Measurements from ENCODE around the gene HES1.
"Not testable (repeated sequence)": the region's sequence is repeated elsewhere in the genome, so short reads cannot be mapped to it uniquely, and the experiment has no call there.

The HES1 gene

DNA sequence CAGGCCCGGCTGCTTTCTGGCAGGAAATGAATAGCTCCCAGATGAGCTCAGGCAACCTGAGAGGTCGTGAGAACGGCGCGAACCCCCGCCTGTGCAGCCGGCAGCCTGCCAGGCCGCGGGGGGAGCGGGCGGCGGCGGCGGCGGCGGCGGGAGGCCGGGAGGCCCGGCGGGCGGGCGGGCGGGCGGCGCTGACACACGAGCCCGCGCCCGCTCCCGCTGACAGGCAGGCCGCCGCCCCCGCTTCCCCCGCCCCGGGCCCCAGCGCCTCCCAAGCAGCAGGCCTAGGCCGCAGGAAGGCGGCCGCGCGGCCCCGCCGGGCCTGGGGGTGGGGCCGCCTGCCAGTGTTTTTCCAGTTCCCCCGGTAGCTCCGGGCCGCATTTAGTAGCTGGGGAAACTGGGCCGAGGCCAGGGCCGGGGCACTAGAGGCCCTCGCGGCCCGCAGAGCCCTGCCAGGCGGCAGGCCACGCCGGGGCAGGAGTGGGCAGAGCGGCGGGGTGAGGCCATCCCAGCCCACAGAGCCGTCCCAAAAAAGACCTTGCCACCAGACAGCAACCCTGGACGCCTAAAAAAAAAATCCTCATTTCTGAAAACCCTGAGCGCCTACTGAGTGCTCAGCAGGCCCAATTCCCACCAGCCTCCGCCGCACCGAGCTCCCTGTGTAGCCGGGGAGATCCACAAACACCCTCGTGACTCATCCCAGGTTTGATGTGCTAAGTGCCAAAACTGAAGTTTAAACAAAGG lies 5.6 kb downstream of the HES1 start:
- no peak for DNase-seq (ENCODE audit: low read depth)

DNA sequence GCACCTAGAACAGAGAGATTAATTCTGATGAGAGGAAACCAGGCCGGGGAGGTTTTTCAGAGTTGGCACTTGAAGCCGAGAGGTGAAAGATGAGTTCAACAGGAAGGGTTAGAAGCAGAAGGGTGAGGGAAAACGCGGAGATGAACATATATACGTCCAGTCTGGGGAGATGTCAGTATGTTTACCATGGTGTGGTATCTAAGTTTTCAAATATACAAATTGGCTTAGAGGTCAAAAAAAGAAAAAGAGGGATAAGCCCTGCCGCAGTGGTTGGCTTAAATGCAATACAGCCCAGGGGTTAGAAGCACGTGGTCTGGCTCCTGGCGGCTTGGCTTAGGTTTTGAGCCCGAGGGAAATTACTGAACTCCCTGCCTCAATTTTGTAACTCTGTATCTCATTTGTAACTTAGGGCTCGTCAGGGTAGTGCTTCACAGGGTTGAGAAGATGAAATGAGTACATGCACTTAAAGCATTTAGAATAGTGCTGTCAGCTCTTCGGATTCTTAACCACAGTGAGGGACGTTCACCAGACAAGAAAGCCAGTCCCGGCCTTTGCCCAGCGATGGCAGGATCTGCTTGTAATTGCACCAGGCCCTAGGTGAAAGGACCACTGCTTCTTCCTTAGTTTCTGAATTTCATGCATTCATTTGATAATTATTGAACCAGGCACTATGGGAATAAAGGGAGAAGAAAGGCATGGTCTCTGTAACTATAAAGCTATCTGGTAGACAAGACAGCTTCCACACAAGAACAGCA lies 6.4 kb downstream of the HES1 start:
- DNase-seq (ENCODE audit: low read depth), result no peak

DNA sequence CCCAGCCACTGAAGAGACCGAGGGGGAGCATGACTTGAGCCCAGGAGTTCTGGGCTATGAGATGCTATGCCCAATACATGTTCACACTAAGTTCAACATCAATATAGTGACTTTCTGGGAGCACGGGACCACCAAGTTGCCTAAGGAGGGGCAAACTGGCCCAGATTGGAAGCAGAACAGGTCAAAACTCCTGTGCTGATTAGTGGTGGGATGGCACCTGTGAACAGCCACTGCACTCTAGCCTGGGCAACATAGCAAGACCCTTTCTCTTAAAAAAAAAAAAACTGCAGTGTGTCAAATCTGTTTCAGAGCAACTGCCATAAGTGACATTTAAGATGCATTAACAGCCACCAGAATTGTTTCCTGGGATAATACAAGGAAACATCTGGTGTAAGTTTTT lies 9.8 kb downstream of the HES1 start:
- no peak for DNase-seq (ENCODE audit: low read depth)

DNA sequence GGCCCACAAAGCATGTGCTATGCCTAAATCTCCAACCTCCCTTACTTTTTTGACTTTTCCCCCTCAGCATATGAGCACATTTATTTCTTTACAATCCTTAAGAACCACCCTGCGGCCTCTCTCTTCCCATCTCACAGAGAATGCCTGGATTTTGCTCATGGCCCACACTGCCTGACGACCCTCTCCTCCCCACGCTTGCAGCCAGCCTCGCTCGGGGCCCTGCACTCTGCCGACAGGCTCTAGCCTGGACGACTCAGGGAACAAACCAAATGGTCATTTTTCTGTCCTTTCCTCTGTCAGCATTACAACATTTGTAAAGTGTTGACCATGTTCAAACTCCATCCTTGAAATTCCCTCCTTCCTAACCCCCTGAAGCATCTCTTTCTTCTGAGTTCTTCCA lies 11.7 kb downstream of the HES1 start:
- DNase-seq (ENCODE audit: low read depth), result no peak

DNA sequence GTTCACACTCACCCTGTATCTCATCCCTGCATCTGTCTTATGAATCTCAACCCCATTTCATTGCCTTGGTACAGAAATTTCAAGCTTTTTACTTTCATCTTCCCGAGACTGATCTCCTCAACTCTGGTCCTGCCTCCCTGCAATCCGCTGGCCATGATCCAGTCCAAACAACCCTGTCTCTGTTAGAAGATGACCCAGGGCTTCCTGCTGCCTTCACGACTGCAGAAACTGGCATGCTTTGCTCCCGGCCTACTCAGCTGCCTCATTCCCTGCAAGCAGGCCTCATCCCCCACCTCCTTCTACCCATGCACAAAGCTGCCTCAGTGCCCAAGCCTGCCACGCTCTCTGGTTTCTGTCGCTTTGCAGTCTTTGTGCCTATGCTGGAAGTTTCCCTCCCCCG lies 12.4 kb downstream of the HES1 start:
- DNase-seq (ENCODE audit: low read depth), result no peak

DNA sequence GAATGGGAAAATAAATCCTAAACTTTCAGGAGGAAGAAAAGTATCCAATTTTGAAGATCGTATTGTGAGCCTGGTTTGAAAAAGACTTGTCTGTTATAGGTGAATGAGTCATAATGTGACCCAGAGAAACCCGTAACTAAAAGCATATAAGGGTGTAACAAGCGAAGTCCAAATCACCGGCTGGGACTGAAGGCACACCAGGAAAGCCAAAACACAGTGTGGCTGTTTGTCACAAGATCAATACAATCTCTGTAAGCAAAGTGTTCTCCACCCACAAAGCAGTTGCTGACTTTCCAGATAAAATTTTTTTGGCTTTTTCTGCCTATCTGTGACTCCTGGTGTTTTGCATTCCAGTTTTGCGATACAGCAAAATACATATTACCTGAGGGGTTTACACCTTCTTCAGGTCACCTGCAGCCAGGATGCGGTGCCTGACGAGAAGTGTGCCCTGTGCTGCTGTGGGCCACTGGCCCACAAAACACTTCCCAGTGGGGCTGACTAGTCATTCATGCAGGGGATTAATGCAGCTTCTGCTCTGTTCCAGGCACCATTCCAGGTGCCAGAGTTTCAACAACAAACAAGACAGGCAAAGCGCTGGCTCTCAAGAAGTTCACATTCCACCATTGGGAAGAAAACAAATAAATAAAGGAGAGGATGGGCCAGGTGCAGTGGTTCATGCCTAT lies 14.4 kb downstream of the HES1 start:
- no peak for DNase-seq (ENCODE audit: low read depth)

DNA sequence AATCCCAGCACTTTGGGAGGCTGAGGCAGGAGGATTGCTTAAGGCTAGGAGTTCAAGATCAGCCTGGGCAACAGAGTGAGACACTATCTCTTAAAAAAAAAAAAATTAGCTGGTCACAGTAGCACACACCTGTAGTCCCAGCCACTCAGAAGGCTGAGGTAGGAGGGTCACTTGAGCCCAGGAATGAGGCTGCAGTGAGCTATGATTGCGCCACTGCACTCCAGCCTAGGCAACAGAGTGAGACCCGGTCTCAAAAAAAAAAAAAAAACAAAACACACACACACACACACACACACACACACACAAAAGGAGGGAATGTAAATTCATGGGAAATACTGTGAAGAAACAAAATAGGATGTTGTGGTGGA lies 15.0 kb downstream of the HES1 start:
- DNase-seq (ENCODE audit: low read depth), result not testable (repeated sequence)

DNA sequence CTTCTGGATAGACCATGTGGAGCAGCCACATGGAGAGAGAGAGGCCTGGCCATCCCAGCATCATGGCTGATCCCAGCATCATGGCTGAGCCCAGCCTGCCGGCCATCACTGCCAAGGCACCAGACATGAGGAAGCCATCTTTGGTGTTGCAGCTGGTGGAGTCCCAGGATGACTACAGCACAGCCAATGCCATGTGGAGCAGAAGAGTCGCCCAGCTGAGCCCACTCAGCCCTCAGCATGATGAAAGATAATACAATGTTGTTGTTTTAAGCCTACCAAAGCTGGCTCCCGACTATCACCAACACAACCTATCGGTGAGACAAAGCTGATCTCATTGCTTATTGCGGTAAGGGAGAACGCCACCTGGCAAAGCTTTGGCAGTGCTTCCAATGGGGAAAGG lies 18.4 kb downstream of the HES1 start:
- DNase-seq (ENCODE audit: low read depth), result no peak

DNA sequence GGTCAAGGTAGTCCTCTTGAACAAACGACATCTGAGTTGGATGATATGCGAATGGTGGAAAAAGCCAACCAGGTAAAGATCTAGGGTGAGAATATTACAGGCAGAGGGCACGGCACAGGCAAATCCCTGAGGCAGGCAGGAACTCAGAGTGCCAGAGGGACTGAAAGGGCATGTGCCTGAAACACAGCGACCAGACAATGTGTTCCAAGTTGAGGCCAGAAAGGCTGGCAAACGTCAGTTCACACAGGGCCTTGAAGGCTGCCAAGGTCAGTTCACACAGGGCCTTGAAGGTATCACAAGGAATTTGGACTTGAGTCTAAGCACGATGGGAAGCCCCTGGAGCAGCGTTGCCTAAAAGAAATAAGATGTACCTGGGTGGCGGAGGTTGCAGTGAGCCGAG lies 20.1 kb downstream of the HES1 start:
- no peak for DNase-seq (ENCODE audit: low read depth)

DNA sequence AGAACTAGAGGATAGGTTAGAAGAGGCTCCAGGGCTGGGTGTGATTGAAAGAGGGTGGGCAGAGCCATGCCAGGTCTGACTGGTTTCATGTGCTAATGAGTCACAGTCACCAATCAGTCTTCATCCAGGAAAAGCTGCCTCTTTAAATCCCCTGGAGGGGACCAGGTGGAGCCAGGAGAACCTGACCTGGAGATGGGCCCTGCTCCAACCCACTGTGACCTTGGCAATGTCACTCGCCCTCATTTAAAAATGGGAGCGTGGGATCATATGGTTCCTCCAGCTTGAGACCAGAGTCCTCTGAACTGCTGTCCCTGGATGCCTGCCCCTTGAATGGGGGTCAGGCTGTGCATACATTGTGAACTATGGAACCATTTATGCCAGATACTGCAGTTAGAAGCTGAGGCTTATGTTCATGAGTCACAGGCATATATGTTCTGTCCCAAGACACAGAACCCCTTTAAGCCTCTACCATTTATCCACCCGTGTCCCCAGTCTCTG lies 23.0 kb downstream of the HES1 start:
- no peak for DNase-seq (ENCODE audit: low read depth)

DNA sequence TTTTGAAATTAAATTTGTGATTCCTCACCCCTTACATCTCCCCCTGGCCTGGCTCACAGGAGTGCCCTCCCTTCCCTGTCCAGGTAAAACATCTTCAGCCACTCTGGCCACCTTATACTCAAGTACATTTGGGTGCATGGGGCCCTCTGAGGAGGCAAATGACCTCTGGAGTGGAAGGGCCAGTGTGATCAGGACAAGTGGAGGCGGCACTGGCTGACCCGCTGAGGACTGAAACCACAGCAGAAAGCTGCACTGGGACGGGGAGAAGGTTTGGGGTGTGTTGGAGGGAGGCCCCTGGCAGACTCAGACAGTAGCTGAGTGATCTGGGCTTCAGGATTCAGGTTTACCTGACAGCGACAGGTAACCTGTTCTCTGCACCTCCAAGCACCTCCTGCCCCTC lies 24.2 kb downstream of the HES1 start:
- DNase-seq (ENCODE audit: low read depth), result no peak

DNA sequence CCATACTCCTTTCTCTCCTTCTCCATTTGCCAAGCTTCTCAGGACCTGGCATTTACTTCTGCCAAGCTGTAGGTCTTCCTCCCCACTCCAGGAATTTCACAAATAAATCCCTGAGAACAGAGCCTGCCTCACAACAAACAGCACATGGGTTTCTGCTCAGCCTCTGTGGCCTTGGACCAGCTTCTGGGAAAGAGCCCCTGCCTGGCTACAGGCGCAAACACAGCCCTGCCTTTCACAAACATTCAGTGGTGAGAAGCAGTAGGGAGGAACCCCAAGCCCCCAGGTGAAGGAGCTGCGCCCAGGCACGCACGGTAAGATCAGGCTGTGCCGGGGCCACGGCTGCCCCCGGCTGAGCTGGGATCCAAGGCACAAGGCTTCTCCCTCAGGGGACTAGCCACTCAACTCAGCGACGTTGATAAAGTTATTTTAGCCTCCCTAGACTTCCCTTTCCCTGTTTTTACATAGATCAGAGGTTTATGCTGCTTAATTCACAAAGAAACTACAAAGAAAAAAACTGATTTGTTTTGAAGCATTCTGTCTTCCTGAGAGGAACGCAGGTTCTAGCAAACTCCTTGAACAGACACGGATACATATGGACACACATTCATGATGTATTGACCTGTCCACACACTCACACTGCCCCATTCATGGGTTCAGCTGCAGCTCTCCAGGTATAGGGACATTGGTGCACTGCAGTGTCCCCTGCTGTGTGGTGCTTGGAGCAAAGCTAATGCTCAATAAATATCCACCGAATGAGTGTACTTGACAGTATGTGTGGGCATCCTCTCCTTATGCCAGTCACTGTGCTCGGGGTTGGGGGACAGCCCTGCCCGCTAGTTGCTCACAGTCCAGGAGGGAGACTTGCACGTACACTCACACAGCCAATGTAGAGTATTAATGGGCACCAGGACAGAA lies 25.4 kb downstream of the HES1 start:
- DNase-seq (ENCODE audit: low read depth), result no peak

DNA sequence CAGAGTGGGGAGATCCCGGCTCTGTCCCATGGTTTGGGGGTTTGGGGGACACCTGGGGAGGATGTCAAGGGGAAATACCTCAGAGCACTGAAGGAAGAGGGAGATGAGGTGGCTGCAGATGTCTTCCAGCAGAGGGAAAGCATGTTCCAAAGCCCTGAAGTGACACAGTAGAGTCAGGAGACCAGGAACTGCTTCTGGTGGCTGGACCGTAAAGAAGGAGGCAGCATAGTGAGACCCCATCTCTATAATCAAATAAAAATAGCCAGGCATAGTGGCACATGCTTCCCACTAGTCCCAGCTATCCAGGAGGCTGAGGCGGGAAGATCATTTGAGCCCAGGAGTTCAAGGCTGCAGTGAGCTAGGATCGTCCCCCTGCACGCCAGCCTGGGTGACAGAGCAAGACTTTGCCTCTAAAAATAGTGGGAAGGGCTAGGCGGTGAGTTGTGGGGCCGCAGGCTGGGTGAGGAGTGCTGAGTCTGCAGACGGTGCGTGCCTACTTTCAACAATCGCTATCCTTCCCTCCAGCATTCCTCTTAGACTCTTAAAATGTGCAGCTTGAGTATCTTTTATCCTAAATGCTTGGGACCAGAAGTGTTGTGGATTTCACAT lies 26.2 kb downstream of the HES1 start:
- no peak for DNase-seq (ENCODE audit: low read depth)

DNA sequence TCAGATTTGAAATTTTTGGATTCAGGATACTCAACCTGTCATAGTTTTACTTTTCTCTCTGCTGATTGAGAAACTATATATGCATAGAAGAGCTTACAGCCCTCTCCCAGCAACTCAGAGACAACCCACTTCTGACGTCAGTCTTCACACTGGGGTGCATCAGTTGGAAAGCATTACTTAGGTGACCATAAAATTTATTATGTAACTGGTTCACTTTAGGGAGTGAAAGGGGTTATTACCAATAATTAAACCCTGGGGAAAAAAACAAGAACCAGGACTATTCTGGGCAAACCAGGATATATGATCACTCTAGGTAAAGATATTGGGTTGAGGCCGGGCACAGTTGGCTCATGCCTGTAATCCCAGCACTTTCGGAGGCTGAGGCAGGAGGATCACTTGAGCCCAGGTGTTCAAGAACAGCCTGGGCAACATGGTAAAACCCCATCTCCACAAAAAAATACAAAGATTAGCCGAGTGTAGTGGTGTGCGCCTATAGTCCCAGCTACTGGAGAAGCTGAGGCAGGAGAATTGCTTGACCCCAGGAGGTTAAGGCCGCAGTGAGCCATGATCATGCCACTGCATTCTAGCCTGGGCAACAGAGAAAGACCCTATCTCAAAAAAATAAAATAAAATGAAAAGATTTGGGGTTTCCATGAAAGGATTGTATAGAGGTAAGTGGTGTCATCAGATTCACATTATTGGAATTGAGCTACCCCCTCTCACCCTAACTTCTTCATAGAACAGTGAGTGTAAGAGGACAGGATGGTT lies 27.1 kb downstream of the HES1 start:
- no peak for DNase-seq (ENCODE audit: low read depth)

DNA sequence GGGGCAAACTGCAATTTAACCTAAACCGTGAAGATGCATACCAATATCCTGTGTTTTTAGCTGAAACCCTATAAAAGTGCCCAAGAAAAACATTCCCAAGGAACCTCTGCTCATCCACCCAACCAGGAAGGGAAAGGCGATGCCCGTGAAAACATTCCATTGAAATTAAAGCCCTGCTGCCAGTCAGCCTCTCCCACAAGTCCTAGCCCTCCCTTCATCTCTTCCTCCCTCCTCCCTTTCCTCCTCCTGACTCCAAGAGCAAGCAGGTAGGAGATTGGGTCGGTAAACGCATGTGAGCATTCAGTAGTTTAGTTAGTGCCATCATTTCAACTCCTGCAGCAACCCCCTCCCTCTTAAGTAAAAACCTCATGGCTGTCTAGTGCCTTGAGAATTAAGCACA lies 27.7 kb downstream of the HES1 start:
- no peak for DNase-seq (ENCODE audit: low read depth)

DNA sequence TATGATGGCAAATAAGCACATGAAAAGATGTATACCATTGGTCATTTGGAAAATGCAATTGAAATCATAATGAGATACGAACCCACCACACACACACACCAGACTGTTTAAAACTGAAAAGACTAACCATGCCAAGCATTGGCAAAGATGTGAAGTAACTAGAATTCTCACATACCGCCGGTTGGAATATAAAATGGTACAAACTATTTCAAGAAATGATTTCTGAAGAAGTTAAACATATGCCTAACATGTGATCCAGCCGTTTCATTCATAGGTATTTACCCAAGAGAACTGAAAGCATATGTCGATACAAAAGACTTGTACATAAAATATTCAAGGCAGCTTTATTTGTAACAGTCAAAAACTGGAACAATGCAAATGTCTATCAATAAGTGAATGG lies 28.9 kb downstream of the HES1 start:
- DNase-seq (ENCODE audit: low read depth), result no peak

DNA sequence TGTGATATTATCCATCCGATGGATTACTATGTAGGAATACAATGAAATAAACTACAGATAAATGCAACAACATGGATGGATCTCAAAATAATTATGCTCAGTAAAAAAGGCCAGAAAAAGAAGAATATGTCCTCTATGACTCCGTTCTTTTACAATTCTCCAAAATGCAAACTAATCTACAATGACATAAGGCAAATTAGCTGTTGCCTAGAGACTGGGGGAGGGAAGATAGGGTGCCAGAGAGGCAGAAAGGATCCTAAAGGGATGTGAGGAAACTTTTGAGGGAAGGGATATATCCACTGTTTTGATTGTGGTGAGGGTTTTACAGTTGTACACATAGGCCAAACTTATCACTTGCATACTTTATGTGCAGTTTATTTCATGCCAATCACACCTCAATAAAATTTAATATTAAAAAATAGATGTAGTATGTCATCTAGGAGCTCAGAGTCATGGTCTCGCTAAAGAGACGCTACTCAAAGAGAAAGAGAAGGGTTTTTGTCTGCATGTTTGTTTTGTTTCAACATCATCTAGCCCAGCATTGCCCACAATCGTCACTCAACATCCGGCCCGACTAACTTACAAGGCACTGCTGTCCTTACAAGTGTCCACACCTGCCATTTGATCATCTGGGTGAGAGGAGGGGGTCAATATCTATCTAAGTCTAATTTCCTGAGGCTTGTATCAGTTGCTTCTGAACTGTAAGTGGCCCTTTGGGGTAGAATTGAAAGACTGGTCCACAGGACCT lies 29.5 kb downstream of the HES1 start:
- no peak for DNase-seq (ENCODE audit: low read depth)

DNA sequence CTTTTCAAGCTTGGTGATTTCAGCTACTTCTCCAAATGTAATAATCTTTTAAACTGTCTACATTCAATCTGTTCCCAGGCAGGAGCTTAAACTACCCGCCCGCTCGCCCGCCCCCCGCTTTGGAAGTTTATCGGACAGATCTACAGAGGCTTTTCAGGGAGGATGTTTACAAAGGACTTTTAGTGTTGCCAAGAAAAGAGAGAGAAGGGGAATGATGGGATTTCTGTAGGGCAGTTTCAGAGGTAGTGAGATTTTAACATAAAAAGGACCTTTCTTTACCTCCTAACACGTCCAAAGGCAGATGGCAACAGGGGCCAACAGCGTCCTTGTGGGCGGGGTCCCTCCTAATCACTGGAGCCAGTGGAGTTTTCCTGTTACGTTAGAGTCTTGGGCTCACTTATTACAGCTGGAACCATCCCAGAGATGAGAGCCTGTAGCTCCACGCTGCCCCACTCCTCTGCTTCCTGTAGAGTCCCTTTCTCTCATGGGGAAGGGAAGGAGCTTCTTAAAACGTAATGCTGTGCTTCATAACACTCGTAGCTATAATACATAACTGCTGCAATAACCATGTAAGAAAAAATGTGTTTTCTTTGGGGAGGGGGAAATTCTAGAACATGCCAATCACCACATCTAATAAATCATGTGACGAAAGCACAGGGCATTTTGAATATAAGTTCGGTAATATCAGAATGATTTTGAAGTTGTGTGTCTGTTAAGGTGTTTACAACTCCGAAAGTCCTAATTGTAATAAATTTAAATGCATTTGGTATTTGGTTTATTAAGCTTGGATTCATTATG lies 30.9 kb downstream of the HES1 start:
- DNase-seq (ENCODE audit: low read depth), result no peak

All from stimulated activated CD8-positive, alpha-beta memory T cell treated with anti-CD3 and anti-CD28 coated beads, Interleukin-15, amount 100 ng/mL, for 1 hour (primary cell).